Measurements from ENCODE around the gene EGLN2.

The EGLN2 gene

DNA sequence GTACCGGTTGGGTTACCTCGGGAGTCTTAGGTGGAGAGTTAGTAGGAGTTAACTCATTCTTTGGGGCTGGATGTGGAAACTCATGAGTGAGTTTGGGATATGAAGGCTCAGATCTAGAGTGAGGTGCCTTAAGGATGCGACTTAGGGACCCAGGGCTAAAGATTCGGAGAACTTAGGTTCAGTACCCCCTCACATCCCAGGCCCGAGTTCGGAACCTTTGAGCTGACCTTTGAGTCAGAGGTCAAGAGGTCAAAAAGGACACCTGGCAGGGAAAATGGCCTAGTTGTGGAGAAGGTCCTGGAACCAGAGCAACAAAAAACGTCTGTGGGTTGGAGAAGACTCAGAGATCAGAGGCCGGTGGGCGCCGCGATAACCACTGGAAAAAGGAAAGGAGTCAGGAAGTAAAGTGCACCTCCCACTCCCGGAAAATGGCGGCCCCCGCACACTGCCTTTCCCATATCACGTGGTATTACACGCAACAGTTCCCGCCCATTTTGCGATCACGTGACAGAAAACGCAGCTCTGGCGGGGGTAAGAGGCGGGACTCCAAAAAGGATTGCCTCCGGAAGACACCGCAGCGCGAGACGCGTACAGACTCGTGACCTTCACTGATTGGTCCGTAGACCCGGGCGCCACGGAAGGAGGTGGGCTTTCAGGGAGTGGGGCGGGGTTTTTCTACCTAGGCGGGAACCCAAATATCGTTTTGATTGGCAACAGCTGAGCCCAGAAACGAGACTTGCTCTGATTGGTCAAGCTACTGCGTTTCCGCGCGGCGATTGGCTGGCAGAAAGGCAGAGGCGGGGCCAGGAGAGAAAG, 48.7 kb upstream of the EGLN2 start, which contains the start of gene ACTMAP (continued):
- no peak for TF ChIP-seq ZNF747 (tag by site-specific recombination; IDR thresholded peaks at IDR 0.05)
- TF ChIP-seq ZNF133 (tag by site-specific recombination; IDR thresholded peaks at IDR 0.05), result no peak
- no peak for TF ChIP-seq ZNF701 (tag by site-specific recombination; IDR thresholded peaks at IDR 0.05)
- TF ChIP-seq ZSCAN30 (tag by site-specific recombination; IDR thresholded peaks at IDR 0.05), result peak; percentile 97
- TF ChIP-seq, protein P1, sequence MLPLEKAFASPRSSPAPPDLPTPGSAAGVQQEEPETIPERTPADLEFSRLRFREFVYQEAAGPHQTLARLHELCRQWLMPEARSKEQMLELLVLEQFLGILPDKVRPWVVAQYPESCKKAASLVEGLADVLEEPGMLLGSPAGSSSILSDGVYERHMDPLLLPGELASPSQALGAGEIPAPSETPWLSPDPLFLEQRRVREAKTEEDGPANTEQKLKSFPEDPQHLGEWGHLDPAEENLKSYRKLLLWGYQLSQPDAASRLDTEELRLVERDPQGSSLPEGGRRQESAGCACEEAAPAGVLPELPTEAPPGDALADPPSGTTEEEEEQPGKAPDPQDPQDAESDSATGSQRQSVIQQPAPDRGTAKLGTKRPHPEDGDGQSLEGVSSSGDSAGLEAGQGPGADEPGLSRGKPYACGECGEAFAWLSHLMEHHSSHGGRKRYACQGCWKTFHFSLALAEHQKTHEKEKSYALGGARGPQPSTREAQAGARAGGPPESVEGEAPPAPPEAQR (tag by site-specific recombination; IDR thresholded peaks at IDR 0.05), result peak; percentile 93
- TF ChIP-seq ZNF561 (tag by site-specific recombination; IDR thresholded peaks at IDR 0.05; ENCODE audit: borderline replicate concordance), result peak; percentile 94; the same call in 1 of the 2 replicates
- TF ChIP-seq ZNF223 (tag by site-specific recombination; IDR thresholded peaks at IDR 0.05), result no peak
- no peak for TF ChIP-seq ZNF560 (tag by site-specific recombination; IDR thresholded peaks at IDR 0.05; ENCODE audit: borderline replicate concordance)
- TF ChIP-seq, protein P2, sequence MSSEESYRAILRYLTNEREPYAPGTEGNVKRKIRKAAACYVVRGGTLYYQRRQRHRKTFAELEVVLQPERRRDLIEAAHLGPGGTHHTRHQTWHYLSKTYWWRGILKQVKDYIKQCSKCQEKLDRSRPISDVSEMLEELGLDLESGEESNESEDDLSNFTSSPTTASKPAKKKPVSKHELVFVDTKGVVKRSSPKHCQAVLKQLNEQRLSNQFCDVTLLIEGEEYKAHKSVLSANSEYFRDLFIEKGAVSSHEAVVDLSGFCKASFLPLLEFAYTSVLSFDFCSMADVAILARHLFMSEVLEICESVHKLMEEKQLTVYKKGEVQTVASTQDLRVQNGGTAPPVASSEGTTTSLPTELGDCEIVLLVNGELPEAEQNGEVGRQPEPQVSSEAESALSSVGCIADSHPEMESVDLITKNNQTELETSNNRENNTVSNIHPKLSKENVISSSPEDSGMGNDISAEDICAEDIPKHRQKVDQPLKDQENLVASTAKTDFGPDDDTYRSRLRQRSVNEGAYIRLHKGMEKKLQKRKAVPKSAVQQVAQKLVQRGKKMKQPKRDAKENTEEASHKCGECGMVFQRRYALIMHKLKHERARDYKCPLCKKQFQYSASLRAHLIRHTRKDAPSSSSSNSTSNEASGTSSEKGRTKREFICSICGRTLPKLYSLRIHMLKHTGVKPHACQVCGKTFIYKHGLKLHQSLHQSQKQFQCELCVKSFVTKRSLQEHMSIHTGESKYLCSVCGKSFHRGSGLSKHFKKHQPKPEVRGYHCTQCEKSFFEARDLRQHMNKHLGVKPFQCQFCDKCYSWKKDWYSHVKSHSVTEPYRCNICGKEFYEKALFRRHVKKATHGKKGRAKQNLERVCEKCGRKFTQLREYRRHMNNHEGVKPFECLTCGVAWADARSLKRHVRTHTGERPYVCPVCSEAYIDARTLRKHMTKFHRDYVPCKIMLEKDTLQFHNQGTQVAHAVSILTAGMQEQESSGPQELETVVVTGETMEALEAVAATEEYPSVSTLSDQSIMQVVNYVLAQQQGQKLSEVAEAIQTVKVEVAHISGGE (tag by site-specific recombination; conservative IDR thresholded peaks at IDR 0.05; ENCODE audit: low read depth), result peak; percentile 62
- TF ChIP-seq GLIS2 (tag by site-specific recombination; IDR thresholded peaks at IDR 0.05), result peak; percentile 80
- no peak for TF ChIP-seq HOXD13 (CRISPR knock-in tag; IDR thresholded peaks at IDR 0.05; ENCODE audit: borderline replicate concordance)
- peak; percentile 49; the same call in 1 of the 2 replicates for TF ChIP-seq ZNF664 (tag by site-specific recombination; IDR thresholded peaks at IDR 0.05)
- TF ChIP-seq ZXDB (tag by site-specific recombination; IDR thresholded peaks at IDR 0.05), result peak; percentile 92
- no peak for TF ChIP-seq ZNF416 (tag by site-specific recombination; IDR thresholded peaks at IDR 0.05)
- no peak; the same call in 1 of the 2 replicates for TF ChIP-seq ZNF768 (tag by site-specific recombination; IDR thresholded peaks at IDR 0.05)
- peak; percentile 89 for TF ChIP-seq SP7 (tag by site-specific recombination; IDR thresholded peaks at IDR 0.05)
- TF ChIP-seq TRIM28 (IDR thresholded peaks at IDR 0.05; ENCODE audit: borderline replicate concordance, low read length), result no peak
- no peak for TF ChIP-seq ZNF426 (tag by site-specific recombination; IDR thresholded peaks at IDR 0.05)
- 0 out of 2 replicates have a peak, but pooled peaks have one; percentile 8 for TF ChIP-seq ZNF239 (tag by site-specific recombination; IDR thresholded peaks at IDR 0.05)
- peak; percentile 86 for TF ChIP-seq ZNF366 (tag by site-specific recombination; conservative IDR thresholded peaks at IDR 0.05)
- TF ChIP-seq ZNF677 (tag by site-specific recombination; IDR thresholded peaks at IDR 0.05), result no peak
- TF ChIP-seq ZNF510 (tag by site-specific recombination; IDR thresholded peaks at IDR 0.05; ENCODE audit: insufficient replicate concordance), result no peak
- TF ChIP-seq OVOL3 (tag by site-specific recombination; IDR thresholded peaks at IDR 0.05), result peak; percentile 83
- TF ChIP-seq ZNF221 (tag by site-specific recombination; IDR thresholded peaks at IDR 0.05; ENCODE audit: borderline replicate concordance), result no peak
- no peak for TF ChIP-seq ZNF211 (tag by site-specific recombination; IDR thresholded peaks at IDR 0.05; ENCODE audit: low read depth)
- TF ChIP-seq ZNF138 (tag by site-specific recombination; IDR thresholded peaks at IDR 0.05; ENCODE audit: borderline replicate concordance), result peak; percentile 5; the same call in 1 of the 2 replicates
- peak; percentile 88 for TF ChIP-seq KLF10 (tag by site-specific recombination; IDR thresholded peaks at IDR 0.05)
- TF ChIP-seq, protein P3, sequence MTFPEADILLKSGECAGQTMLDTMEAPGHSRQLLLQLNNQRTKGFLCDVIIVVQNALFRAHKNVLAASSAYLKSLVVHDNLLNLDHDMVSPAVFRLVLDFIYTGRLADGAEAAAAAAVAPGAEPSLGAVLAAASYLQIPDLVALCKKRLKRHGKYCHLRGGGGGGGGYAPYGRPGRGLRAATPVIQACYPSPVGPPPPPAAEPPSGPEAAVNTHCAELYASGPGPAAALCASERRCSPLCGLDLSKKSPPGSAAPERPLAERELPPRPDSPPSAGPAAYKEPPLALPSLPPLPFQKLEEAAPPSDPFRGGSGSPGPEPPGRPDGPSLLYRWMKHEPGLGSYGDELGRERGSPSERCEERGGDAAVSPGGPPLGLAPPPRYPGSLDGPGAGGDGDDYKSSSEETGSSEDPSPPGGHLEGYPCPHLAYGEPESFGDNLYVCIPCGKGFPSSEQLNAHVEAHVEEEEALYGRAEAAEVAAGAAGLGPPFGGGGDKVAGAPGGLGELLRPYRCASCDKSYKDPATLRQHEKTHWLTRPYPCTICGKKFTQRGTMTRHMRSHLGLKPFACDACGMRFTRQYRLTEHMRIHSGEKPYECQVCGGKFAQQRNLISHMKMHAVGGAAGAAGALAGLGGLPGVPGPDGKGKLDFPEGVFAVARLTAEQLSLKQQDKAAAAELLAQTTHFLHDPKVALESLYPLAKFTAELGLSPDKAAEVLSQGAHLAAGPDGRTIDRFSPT (tag by site-specific recombination; IDR thresholded peaks at IDR 0.05), result no peak
- peak; percentile 97 for TF ChIP-seq SCRT1 (tag by site-specific recombination; IDR thresholded peaks at IDR 0.05; ENCODE audit: borderline replicate concordance)
- no peak; the same call in 1 of the 2 replicates for TF ChIP-seq YY1 (tag by site-specific recombination; IDR thresholded peaks at IDR 0.05)
- TF ChIP-seq KLF7 (tag by site-specific recombination; IDR thresholded peaks at IDR 0.05; ENCODE audit: borderline replicate concordance), result peak; percentile 91; the same call in 1 of the 2 replicates
- no peak for TF ChIP-seq ZNF121 (tag by site-specific recombination; IDR thresholded peaks at IDR 0.05)
- TF ChIP-seq ZNF302 (tag by site-specific recombination; IDR thresholded peaks at IDR 0.05; ENCODE audit: low read depth), result no peak
- TF ChIP-seq ZNF114 (tag by site-specific recombination; IDR thresholded peaks at IDR 0.05), result no peak
- TF ChIP-seq SALL2 (tag by site-specific recombination; IDR thresholded peaks at IDR 0.05; ENCODE audit: borderline replicate concordance), result 0 out of 2 replicates have a peak, but pooled peaks have one; percentile 2
